Measurements from ENCODE around the gene UBALD1.

Gene UBALD1

DNA sequence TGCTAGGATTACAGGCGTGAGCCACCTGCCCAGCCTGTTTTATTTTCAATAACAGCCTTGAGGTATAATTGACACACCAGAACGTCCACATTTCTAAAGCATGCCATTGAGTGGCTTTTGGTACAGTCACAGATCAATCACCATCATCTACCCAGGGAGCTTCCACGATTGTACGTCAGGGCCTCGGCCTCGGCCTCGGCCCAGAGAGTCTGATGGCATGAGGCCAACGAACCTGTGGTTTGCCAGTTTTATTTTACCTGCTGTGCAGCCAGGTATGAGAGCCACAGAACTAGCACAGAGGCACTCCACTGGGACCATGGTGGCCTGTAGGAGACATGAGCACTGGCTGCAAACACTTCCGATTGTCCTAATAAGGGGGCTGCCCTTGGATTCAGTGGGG lies 8.3 kb downstream of the UBALD1 start:
- no peak for ATAC-seq (replicated peaks)
- no peak overlapping the region for H3K27ac Mint-ChIP-seq

DNA sequence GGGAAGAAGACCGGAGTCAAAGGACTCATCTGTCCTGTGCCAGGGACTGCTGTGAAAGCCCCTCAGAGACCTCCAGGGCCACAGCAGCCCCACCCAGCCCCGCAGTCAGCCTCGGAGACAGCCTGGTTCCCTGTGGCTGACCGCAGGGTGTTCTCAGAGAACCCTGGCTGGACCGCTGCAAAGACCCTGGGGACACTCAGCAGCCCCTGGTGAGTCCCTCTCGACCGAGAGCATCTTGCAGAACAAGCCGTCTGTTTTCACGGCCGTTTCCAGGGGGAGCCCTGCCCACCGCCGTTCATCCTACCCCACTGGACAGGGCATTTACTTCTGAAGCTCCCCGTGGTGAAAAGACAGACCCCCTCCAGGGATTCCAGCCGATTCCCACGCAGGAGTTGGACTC lies 10.3 kb downstream of the UBALD1 start:
- Mint-ChIP-seq H3K4me1 (ENCODE audit: low read depth in 2 of 2) (no peaks in the 10 kb centered on the region), H3K4me3 (no peak overlapping the region), H3K27me3 (no peaks in the 10 kb centered on the region), H3K9me3 (no peaks in the 10 kb centered on the region), H3K36me3 (ENCODE audit: insufficient read depth) (peaks cover 20% of the 10 kb centered on the region), H3K27ac (no peak overlapping the region)
- DNase-seq (no peak), ATAC-seq (replicated peaks) (no peak)

More for the DNA sequence above, 8.3 kb downstream of the UBALD1 start:
- Mint-ChIP-seq H3K4me3 (no peak overlapping the region), H3K4me1 (ENCODE audit: low read depth in 2 of 2) (peaks cover 1 to 2% of the 10 kb centered on the region in 2 donors), H3K36me3 (ENCODE audit: insufficient read depth) (peaks cover 20% of the 10 kb centered on the region), H3K9me3 (no peaks in the 10 kb centered on the region), H3K27me3 (no peaks in the 10 kb centered on the region)
- no peak for DNase-seq

DNA sequence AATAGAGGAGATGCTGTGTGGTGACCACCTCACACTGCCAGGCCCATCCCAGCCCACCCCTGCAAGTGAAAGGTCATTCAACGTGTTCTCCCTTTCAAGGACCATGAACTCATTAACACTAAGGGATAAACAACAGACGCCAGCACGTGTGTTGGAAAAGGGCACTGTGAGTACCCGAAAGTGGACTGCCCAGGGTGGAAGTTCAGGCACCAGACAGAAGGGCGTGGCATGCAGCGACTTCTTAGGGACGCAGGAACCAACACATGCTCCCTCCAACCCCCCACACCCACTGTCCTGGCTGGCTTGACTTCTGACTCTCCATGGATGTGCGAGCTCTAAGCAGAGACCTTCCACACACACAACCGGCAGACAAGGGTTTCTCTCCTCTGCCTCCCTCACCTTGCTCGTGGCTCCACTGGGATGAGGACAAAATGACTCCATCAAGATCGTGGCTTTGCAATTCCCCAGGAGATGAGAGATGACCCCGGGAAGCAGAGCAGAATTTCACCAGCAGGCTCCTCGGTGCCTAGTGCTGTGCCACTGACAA lies 11.0 kb downstream of the UBALD1 start:
- Mint-ChIP-seq H3K27ac (no peak overlapping the region), H3K4me3 (no peak overlapping the region), H3K4me1 (ENCODE audit: low read depth in 2 of 2) (no peaks in the 10 kb centered on the region), H3K27me3 (no peaks in the 10 kb centered on the region), H3K36me3 (ENCODE audit: insufficient read depth) (peaks cover 20% of the 10 kb centered on the region), H3K9me3 (no peaks in the 10 kb centered on the region)
- DNase-seq = no peak
- ATAC-seq (replicated peaks) = no peak

DNA sequence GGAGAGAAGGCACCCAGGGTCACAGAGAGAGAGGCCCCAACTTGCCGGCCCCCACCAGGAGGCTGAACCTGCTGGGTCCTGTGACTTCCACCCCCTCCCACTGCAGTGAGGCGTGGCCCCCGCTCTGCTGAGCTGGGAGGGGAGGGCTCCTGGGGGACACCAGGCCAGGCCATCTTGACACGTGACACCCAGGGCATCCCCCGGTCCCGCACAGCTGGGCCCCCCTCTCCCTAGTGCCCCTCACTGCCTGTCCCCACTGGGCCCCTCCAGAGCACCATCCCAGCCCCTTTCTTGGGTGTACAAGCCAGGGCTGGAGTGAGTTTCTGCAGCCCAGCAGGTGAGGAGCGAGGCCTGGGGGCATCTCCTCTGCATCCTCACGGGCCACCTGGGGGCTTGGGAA lies 12.4 kb downstream of the UBALD1 start:
- Mint-ChIP-seq H3K9me3 (no peaks in the 10 kb centered on the region), H3K27me3 (no peaks in the 10 kb centered on the region), H3K4me1 (ENCODE audit: low read depth in 2 of 2) (no peaks in the 10 kb centered on the region), H3K36me3 (ENCODE audit: insufficient read depth) (peaks cover 17% of the 10 kb centered on the region), H3K27ac (no peak overlapping the region), H3K4me3 (no peak overlapping the region)
- ATAC-seq (replicated peaks) (no peak), DNase-seq (no peak)

DNA sequence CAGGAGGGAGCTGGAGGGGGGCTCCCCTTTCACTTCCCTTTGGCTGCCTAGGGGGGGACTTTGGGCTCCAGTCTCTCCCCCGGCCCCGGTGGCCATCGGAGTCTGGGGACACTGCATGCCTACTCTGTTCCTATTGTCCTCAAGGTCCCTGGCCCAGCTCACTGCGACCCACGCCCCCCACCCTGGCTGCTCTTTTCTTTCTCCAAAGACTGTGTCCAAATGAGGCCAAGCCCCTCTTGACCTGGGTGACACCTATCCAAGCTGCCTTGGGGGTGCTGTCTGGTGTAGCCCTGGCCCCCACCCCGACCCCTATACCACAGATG lies 12.9 kb downstream of the UBALD1 start:
- H3K9me3 Mint-ChIP-seq = no peaks in the 10 kb centered on the region
- H3K4me1 Mint-ChIP-seq (ENCODE audit: low read depth in 2 of 2) = no peaks in the 10 kb centered on the region
- no peaks in the 10 kb centered on the region for H3K27me3 Mint-ChIP-seq
- ATAC-seq (replicated peaks) = no peak
- H3K36me3 Mint-ChIP-seq (ENCODE audit: insufficient read depth) = peaks cover 14% of the 10 kb centered on the region
- no peak overlapping the region for H3K27ac Mint-ChIP-seq
- no peak overlapping the region for H3K4me3 Mint-ChIP-seq
- DNase-seq = no peak

DNA sequence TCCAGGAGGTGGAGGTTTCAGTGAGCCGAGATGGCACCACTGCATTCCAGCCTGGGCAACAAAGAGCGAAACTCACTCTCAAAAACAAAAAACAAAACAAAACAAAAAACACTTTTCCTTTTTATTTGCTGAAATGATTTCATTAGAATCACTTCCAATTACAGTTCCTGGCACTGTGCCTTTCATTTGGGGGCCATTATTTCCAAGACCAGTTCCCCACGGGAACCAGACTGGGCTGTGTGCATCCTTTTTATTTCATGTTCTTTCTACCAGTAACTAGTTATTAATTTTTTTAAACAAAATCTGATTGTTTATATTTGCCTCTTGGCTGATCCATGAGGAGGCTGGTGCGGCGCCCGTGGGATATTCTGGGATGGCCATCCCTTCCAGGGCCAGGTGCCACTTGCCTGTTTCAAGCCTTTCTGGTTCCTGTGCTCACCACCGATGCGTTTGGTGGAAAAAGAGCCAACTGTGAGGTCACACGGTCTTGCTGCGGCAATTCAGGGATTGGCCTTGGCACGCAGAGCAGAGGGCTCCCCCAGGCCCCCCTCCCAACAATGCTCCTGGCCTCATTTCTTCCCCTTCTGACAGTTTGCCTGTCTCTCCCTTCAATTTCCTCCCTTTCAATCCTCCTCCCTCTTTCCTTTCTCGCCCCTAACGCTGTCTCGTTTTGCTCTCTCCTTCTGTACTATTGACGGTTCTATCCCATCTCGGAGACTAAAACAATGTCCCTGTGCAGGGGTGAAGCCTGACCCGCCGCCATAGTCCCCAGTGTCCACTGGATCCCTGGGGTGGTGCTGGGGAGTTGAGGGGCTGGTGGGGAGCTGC lies 13.4 kb downstream of the UBALD1 start:
- H3K4me3 Mint-ChIP-seq = no peak overlapping the region
- no peaks in the 10 kb centered on the region for H3K27me3 Mint-ChIP-seq
- no peak overlapping the region for H3K27ac Mint-ChIP-seq
- ATAC-seq (replicated peaks) (no peak), DNase-seq (no peak)
- no peaks in the 10 kb centered on the region for H3K9me3 Mint-ChIP-seq
- H3K4me1 Mint-ChIP-seq (ENCODE audit: low read depth in 2 of 2) = no peaks in the 10 kb centered on the region
- peaks cover 12% of the 10 kb centered on the region for H3K36me3 Mint-ChIP-seq (ENCODE audit: insufficient read depth)

DNA sequence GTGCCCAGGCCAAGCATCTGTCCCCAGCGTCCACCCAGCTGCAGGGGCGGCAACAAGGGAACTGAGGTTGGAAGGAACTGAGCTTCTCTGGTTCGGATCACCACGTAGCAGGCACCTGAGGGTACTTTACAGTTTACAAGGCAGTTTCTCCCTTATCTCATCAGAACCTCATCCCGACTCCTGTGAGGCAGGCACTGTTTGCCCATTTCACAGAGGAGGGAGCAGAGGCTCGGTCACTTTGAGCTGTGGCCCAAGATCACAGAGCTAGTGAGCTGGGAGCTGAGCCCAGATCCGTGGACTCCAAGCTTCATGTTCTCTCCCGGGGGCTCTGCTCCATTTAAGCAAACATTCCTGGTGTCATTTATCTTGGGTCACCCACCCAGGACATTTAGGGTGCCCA lies 15.1 kb downstream of the UBALD1 start:
- ATAC-seq (replicated peaks) (no peak), DNase-seq (no peak)
- Mint-ChIP-seq H3K4me3 (no peak overlapping the region), H3K27me3 (peaks cover 5 to 9% of the 10 kb centered on the region in 2 donors), H3K4me1 (ENCODE audit: low read depth in 2 of 2) (no peaks in the 10 kb centered on the region), H3K27ac (no peak overlapping the region), H3K9me3 (no peaks in the 10 kb centered on the region), H3K36me3 (ENCODE audit: insufficient read depth) (peaks cover 5% of the 10 kb centered on the region)

DNA sequence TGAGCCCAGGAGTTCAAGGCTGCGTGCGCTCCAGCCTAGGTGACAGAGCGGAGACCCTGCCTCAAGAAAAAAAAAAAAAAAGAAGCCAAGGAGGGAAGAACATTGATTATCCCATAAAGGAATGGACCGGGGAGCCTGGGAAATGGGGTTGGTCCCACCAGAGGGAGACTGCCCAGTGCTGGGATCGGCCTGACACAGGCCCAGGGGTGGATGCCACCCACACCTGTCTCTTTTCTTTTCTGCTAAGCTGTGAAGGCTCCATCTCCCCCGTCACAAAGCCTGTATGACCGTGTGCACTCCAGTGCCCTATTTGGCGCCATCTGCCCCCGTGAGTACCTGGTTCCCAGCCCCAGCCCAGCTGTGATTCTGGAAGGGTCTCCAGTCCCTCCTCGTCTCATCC lies 15.7 kb downstream of the UBALD1 start:
- Mint-ChIP-seq H3K4me3 (no peak overlapping the region), H3K4me1 (ENCODE audit: low read depth in 2 of 2) (no peaks in the 10 kb centered on the region)

DNA sequence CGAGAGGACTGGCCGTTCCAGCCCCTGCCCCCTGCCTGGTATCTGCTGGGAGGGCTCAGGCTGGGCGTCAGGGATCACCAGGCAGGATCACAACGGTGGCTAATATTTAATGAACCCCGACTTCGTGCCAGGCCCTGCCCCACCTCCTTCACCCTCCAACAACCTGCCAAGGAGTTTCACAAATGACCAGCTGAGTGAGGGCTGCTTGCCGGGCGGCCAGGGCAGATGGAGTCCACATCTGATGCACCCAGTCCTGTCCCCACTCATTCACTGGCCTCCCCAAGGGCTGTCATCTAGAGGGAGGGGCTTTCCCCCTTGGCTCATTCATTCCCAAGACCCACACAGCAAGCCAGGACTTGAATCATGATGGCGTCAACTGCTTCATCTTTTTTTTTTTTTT lies 17.5 kb downstream of the UBALD1 start:
- DNase-seq (no peak), ATAC-seq (replicated peaks) (no peak)
- Mint-ChIP-seq H3K27me3 (peaks cover 5 to 17% of the 10 kb centered on the region in 2 donors), H3K36me3 (ENCODE audit: insufficient read depth) (peaks cover 3% of the 10 kb centered on the region), H3K9me3 (no peaks in the 10 kb centered on the region), H3K4me3 (no peak overlapping the region), H3K27ac (no peak overlapping the region), H3K4me1 (ENCODE audit: low read depth in 2 of 2) (no peaks in the 10 kb centered on the region)

More for the DNA sequence above, 15.7 kb downstream of the UBALD1 start:
- H3K27ac Mint-ChIP-seq = no peak overlapping the region
- no peaks in the 10 kb centered on the region for H3K9me3 Mint-ChIP-seq
- no peak for DNase-seq
- peaks cover 5% of the 10 kb centered on the region for H3K36me3 Mint-ChIP-seq (ENCODE audit: insufficient read depth)
- ATAC-seq (replicated peaks) = no peak
- H3K27me3 Mint-ChIP-seq = peaks cover 5 to 12% of the 10 kb centered on the region in 2 donors

DNA sequence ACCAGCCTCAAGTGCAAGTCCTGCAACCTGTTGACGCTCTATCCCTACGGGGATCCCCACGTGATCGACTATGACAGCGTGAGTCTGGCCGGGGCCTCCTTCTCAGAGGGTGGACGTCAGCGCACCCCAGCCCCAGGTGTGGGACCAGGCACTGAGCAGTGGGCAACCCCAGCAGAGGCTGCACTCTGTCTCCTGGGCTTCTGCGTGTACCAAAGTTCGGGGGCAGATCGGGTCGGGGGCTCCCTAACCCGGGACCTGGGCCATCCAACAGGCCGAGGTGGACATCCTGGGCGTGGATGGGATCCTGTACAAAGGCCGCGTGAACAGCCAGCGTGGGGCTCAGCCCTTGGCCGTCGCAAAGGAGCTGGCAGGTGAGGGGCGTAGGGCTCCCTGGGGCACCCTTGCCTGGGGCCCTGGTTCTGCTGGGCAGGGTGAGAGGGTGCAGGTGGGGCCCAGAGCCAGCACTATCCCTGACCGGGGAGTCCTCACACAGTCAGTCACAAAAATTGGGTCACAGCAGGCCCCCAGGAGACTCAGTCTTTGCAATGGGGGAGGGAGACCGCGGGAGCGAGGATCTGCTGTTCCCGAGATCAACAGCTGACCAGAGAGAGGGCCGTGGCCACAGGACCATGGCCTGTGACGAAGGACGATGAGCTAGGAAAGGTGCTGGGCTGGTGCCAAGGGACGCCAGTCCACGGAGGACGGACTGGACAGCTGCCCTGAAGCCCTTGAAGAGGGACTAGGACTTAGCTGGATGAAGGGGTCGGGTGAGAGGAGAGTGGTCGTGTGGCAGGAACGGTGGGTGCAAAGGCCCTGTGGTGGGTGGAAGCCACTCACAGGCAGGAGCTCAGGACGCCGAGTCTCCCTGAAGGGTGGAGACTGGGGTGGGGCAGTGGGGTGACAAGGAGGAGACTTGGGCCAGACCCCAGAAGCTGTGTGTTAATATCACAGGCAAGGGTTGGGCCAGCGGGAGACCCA lies 20.0 kb downstream of the UBALD1 start:
- Mint-ChIP-seq H3K4me3 (no peak overlapping the region), H3K27me3 (peaks cover 5 to 17% of the 10 kb centered on the region in 2 donors), H3K36me3 (ENCODE audit: insufficient read depth) (peaks cover 3% of the 10 kb centered on the region), H3K27ac (no peak overlapping the region), H3K9me3 (no peaks in the 10 kb centered on the region), H3K4me1 (ENCODE audit: low read depth in 2 of 2) (no peaks in the 10 kb centered on the region)
- ATAC-seq (replicated peaks) = no peak
- no peak for DNase-seq

DNA sequence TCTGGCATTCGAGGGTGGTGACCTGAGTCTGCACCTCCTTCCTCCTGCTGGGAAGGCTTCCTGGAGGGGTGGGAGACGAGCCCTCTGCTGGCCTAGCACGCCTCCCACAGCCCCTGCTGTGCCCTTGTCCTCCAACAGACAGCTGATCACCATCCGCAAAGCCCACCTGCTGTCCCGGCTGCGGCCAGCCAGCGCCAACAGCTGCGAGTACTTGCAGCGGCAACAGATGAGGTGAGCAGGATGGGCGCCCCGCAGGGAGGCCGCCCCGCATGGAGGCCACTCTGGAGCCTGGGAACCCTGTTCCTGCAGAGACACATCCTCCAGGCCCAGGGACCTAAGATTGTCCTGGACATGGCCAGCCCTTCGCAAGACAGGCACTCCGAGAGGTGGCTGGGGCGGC lies 21.6 kb downstream of the UBALD1 start:
- peaks cover 3% of the 10 kb centered on the region for H3K36me3 Mint-ChIP-seq (ENCODE audit: insufficient read depth)
- no peaks in the 10 kb centered on the region for H3K4me1 Mint-ChIP-seq (ENCODE audit: low read depth in 2 of 2)
- H3K27me3 Mint-ChIP-seq = peaks cover 5 to 17% of the 10 kb centered on the region in 2 donors
- H3K27ac Mint-ChIP-seq = no peak overlapping the region
- H3K4me3 Mint-ChIP-seq = no peak overlapping the region
- H3K9me3 Mint-ChIP-seq = no peaks in the 10 kb centered on the region
- no peak for ATAC-seq (replicated peaks)
- DNase-seq = no peak

DNA sequence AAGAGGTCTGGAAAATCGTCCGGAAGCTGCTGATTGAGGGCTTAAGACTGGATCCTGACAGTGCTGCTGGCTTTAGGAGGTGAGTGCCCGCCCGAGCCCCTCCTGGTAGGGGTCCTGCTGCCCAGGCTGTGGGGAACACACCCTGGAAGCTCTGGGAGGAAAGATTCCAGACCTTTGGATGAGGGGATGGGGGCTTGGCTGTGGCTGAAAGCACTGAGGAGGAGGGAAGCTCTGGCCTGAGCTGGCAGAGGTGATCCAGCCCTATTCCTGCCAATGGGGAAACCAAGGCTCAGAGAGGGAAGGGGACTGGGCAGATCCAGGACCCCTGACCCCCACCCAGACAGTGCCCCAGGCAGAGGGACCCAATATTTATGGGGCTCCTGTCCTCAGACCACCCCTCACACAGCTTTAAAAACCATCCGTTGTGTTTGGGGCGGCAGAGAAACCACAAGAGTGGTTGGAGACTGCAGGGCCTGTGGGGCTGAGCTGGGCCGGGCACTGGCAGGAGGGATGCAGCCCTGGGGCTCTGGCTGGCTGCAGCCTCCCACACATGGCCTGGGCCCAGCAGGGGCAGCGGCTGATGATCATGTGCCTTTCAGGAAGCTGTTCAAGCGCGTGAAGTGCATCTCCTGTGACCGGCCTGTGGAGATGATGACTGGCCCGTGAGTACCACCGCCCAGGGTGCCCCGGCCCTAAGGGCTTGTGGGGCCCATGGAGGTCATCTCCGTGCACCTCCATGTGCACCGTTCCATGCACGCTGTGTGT lies 22.8 kb downstream of the UBALD1 start:
- H3K27ac Mint-ChIP-seq = no peak overlapping the region
- H3K36me3 Mint-ChIP-seq (ENCODE audit: insufficient read depth) = peaks cover 3% of the 10 kb centered on the region
- no peak for DNase-seq
- no peak overlapping the region for H3K4me3 Mint-ChIP-seq
- no peaks in the 10 kb centered on the region for H3K4me1 Mint-ChIP-seq (ENCODE audit: low read depth in 2 of 2)
- H3K9me3 Mint-ChIP-seq = no peaks in the 10 kb centered on the region
- no peak for ATAC-seq (replicated peaks)
- peaks cover 5 to 24% of the 10 kb centered on the region in 2 donors for H3K27me3 Mint-ChIP-seq

DNA sequence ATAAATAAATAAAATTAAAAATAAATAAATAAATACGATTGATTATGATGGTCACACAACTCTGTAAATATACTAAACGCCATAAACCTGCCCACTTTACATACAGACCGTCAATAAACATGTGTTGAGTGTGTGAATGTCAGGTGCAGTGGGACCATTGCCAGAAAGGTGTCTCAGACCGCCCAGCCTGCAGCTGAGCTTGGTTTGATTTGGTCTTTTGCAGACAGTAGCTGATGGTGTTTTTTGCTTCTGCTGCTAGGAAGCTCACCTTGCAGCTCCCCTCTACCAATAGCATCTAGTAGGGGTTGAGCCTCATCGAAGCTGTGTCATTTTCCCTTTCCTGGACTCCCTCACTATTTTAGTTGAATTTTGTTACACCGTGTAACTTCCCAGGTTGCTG lies 23.5 kb downstream of the UBALD1 start:
- no peaks in the 10 kb centered on the region for H3K4me1 Mint-ChIP-seq (ENCODE audit: low read depth in 2 of 2)
- peaks cover 5 to 31% of the 10 kb centered on the region in 2 donors for H3K27me3 Mint-ChIP-seq
- ATAC-seq (replicated peaks) (no peak), DNase-seq (no peak)
- H3K9me3 Mint-ChIP-seq = no peaks in the 10 kb centered on the region
- no peak overlapping the region for H3K27ac Mint-ChIP-seq
- H3K36me3 Mint-ChIP-seq (ENCODE audit: insufficient read depth) = peaks cover 3% of the 10 kb centered on the region
- H3K4me3 Mint-ChIP-seq = no peak overlapping the region
